Adrenal gland (tissue), 12 donors: Measurements from ENCODE around the gene RUNX3. TPM values are rescaled to one million over a fixed set of nuclear protein-coding genes. Genes with fewer than 3 reads are reported as not detected.

Experiments
- DNase-seq, 7 donors: peaks; one replicate each; pipeline ENCODE4 v3.0.0-alpha.2; 2019 to 2020
- H3K27ac ChIP-seq, 5 donors: fragments of 200-600 bp; sonication (generic) in 4 of 5; 1 replicate in 3 of 5; 2 replicates in 2 of 5; pipeline versions ENCODE4 v1.5.1 to v1.8.0; 2016 to 2020; ENCODE audit warnings: mild to moderate bottlenecking in 1 of 5
- H3K27me3 ChIP-seq: fragments of 200-600 bp; 2 replicates; pipeline ENCODE4 v1.8.0; 2021
- H3K36me3 ChIP-seq, 2 donors: fragments of 200-600 bp; replicated peaks in 1 of 2; 1 replicate in 1 of 2; 2 replicates in 1 of 2; pipeline versions ENCODE4 v1.5.1 to v1.8.0; 2018 to 2022
- H3K4me1 ChIP-seq, 2 donors: fragments of 200-600 bp; replicated peaks in 1 of 2; 1 replicate in 1 of 2; 2 replicates in 1 of 2; pipeline versions ENCODE4 v1.5.1 to v1.8.0; 2018 to 2021
- H3K4me3 ChIP-seq, 4 donors: fragments of 200-600 bp; sonication (generic) in 3 of 4; one replicate each; pipeline ENCODE4 v1.5.1; 2016 to 2018
- H3K9me3 ChIP-seq, 3 donors: fragments of 200-600 bp; sonication (generic) in 1 of 3; replicated peaks in 1 of 3; 1 replicate in 2 of 3; 2 replicates in 1 of 3; pipeline versions ENCODE4 v1.5.1 to v1.8.0; 2016 to 2021
- CTCF ChIP-seq, 6 experiments: fragments of 450-650 bp in 4 of 6; fragments of 200-600 bp in 2 of 6; sonication (generic) in 1 of 6; IDR thresholded peaks; 1 replicate in 5 of 6; 2 replicates in 1 of 6; pipeline versions ENCODE4 v1.5.1 to v1.8.0; 2016 to 2021; ENCODE audit warnings: antibody characterized with exemption in 6 of 6, mild to moderate bottlenecking in 2 of 6, moderate library complexity in 1 of 6
- POLR2A ChIP-seq, 2 donors: fragments of 450-650 bp; IDR thresholded peaks; one replicate each; pipeline ENCODE4 v1.6.1; 2017; ENCODE audit warnings: antibody characterized with exemption in 2 of 2, mild to moderate bottlenecking in 2 of 2, moderate library complexity in 1 of 2
- WGBS, 4 donors: extraction: QIAGEN DNeasy Blood & Tissue Kit in 2 of 4; methylation state at CpG; one replicate each; pipeline versions ENCODE4 v1.1.5 to v1.1.7; 2013 to 2017; 5-methylcytosine and 5-hydroxymethylcytosine counted together
- intact Hi-C, 2 donors: fragments of 100-400 bp; cut with DNase I; formaldehyde crosslinking; loops; one replicate each; pipeline versions ENCODE4 v1.14.1 to v1.15.0; 2022 to 2023
- polyA plus RNA-seq, 3 donors: library from polyadenylated mRNA; stranded (reverse); fragments of 200-250 nt in 2 of 3; fragments of 350-450 nt in 1 of 3; fragmentation: Illumina TruSeq in 1 of 3; extraction: RNeasy Lipid Tissue Mini Kit (QIAGEN cat#74804) in 1 of 3; gene quantifications; one replicate each; pipeline ENCODE4 v1.2.3, GENCODE V29; 2013 to 2014
- total RNA-seq, 9 donors: library from RNA; depleted of rRNA in 4 of 9; stranded (reverse); fragments of >200 nt in 4 of 9; fragments of 120-200 nt in 1 of 9; fragmentation: NEBNext Ultra II Directional in 1 of 9; extraction: Animal tissue kit (Norgen Biotek cat#: 25700) in 1 of 9; gene quantifications; one replicate each; pipeline versions ENCODE4 v1.1.0 to v1.2.4, GENCODE V29; 2013 to 2023
- donor health status: healthy with polysubstance abuse.
- donor health status: Bipolar disorder and iron deficiency.
- donor health status: DM: yes; HTN: yes; CAD: no.
- donor health status: DM: no; HTN: no; CAD: no.
- donor health status: DM: no; HTN: no; CAD: no.
- donor health status: DM: yes; HTN: yes; CAD: no.

Gene RUNX3
- total and polyA plus RNA-seq, 12 donors: 0.06 to 7.5 (median 2.7) TPM

GRCh38 chr1:24868016-24868875, 61.8 kb downstream of the RUNX3 start:
- DNase-seq: peak in 3 of 7 donors; percentile 5 to 35 (median 5)
- Histone ChIP-seq H3K27me3 (peaks cover 8% of the 10 kb centered on the region), H3K27ac (no peak overlapping the region), H3K4me1 (no peaks in the 10 kb centered on the region), H3K36me3 (no peaks in the 10 kb centered on the region), H3K4me3 (no peak overlapping the region), H3K9me3 (no peaks in the 10 kb centered on the region)
- no peak for TF ChIP-seq POLR2A (IDR thresholded peaks at IDR 0.05)
- TF ChIP-seq CTCF (IDR thresholded peaks at IDR 0.05): no peak
- 71 to 82% (median 78%) methylated on average over 18 to 22 of the region's 22 CpGs for WGBS, 4 donors
- intact Hi-C loops: no loop called here

- no peaks in the 10 kb centered on the region for H3K36me3 ChIP-seq
- TF ChIP-seq CTCF (IDR thresholded peaks at IDR 0.05) (no peak), POLR2A (IDR thresholded peaks at IDR 0.05) (no peak)
- no peaks in the 10 kb centered on the region for H3K9me3 ChIP-seq
- no peaks in the 10 kb centered on the region for H3K4me1 ChIP-seq
- H3K27me3 ChIP-seq: peaks cover 8% of the 10 kb centered on the region
- DNase-seq: peak in 3 of 7 donors; percentile 3 to 23 (median 3)
- no peak overlapping the region for H3K4me3 ChIP-seq
- WGBS, 4 donors: 57 to 71% (median 64%) methylated on average over 17 to 18 of the region's 18 CpGs
- intact Hi-C loops: no loop called here
- no peak overlapping the region for H3K27ac ChIP-seq
Measured at GRCh38 chr1:24867084-24867870, 62.8 kb downstream of the RUNX3 start.

- 59 to 78% (median 68%) methylated on average over 11 to 17 of the region's 17 CpGs for WGBS, 4 donors
- H3K27me3 ChIP-seq: peaks cover 8% of the 10 kb centered on the region
- H3K9me3 ChIP-seq: no peaks in the 10 kb centered on the region
- no peaks in the 10 kb centered on the region for H3K4me1 ChIP-seq
- DNase-seq: peak in 3 of 7 donors; percentile 7 to 43 (median 8)
- H3K4me3 ChIP-seq: no peak overlapping the region
- intact Hi-C loops: no loop called here
- no peaks in the 10 kb centered on the region for H3K36me3 ChIP-seq
- TF ChIP-seq POLR2A (IDR thresholded peaks at IDR 0.05) (no peak), CTCF (IDR thresholded peaks at IDR 0.05) (no peak)
- no peak overlapping the region for H3K27ac ChIP-seq
Measured at GRCh38 chr1:24866211-24867083, 63.6 kb downstream of the RUNX3 start.
